OCI-LY1 (cell line): ENCODE data around the gene IL21.

Experiments
- H2AFZ ChIP-seq: fragments of 200-600 bp; sonication (generic), shearing (Covaris generic); 2 replicates; pipeline ENCODE4 v1.6.0; 2014; ENCODE audit warnings: antibody characterized with exemption, mild to moderate bottlenecking, low read length
- H3F3A ChIP-seq: fragments of 200-600 bp; sonication (generic), shearing (Covaris generic); 2 replicates; pipeline ENCODE4 v1.6.0; 2014; ENCODE audit warnings: mild to moderate bottlenecking, antibody characterized with exemption, low read length, moderate library complexity; ENCODE audit not compliant: insufficient read depth
- H3K27ac ChIP-seq: fragments of 200-600 bp; sonication (generic); 2 replicates; pipeline ENCODE4 v1.5.1; 2014; ENCODE audit warnings: low read length, mixed run types, mild to moderate bottlenecking, low read depth; ENCODE audit not compliant: poor library complexity, severe bottlenecking
- H3K27me3 ChIP-seq: fragments of 200-600 bp; sonication (generic); 2 replicates; pipeline ENCODE4 v1.6.0; 2014; ENCODE audit warnings: antibody characterized with exemption, mild to moderate bottlenecking, low read length, moderate library complexity; ENCODE audit not compliant: insufficient read depth
- H3K36me3 ChIP-seq: fragments of 200-600 bp; sonication (generic); 2 replicates; pipeline ENCODE4 v1.6.1; 2014; ENCODE audit warnings: mild to moderate bottlenecking, antibody characterized with exemption, low read length, moderate library complexity, mixed read lengths; ENCODE audit not compliant: insufficient read depth
- H3K4me1 ChIP-seq: fragments of 200-600 bp; sonication (generic); 2 replicates; pipeline ENCODE4 v1.5.1; 2014; ENCODE audit warnings: mild to moderate bottlenecking, low read length, moderate library complexity; ENCODE audit not compliant: insufficient read depth, severe bottlenecking
- H3K4me2 ChIP-seq: fragments of 200-600 bp; sonication (generic), shearing (Covaris generic); 2 replicates; pipeline ENCODE4 v1.6.1; 2014; ENCODE audit warnings: low read length
- H3K4me3 ChIP-seq: fragments of 200-600 bp; sonication (generic); 2 replicates; pipeline ENCODE4 v1.5.1; 2014; ENCODE audit warnings: low read length, low read depth, mild to moderate bottlenecking, mixed read lengths; ENCODE audit not compliant: poor library complexity, severe bottlenecking
- H3K79me2 ChIP-seq: fragments of 200-600 bp; shearing (Covaris generic); 2 replicates; pipeline ENCODE4 v1.6.1; 2016; ENCODE audit warnings: mixed run types, low read length, mixed read lengths; ENCODE audit not compliant: insufficient read depth
- H3K9ac ChIP-seq: fragments of 200-600 bp; sonication (generic), shearing (Covaris generic); 2 replicates; pipeline ENCODE4 v1.6.1; 2014; ENCODE audit warnings: mild to moderate bottlenecking, low read length, mixed read lengths
- H3K9me2 ChIP-seq: fragments of 200-600 bp; sonication (generic), shearing (Covaris generic); 2 replicates; pipeline ENCODE4 v1.6.1; 2014; ENCODE audit warnings: low read depth, mild to moderate bottlenecking, low read length, mixed read lengths
- H3K9me3 ChIP-seq: fragments of 200-600 bp; shearing (Covaris generic); 2 replicates; pipeline ENCODE4 v1.6.1; 2014; ENCODE audit warnings: low read length, mixed read lengths
- H4K20me1 ChIP-seq: fragments of 200-600 bp; sonication (generic), shearing (Covaris generic); 2 replicates; pipeline ENCODE4 v1.6.0; 2016; ENCODE audit warnings: mild to moderate bottlenecking, low read length; ENCODE audit not compliant: insufficient read depth
- EZH2 ChIP-seq: fragments of 200-600 bp; sonication (generic), shearing (Covaris generic); IDR thresholded peaks from 2 replicates; pipeline ENCODE4 v1.8.0; 2017; ENCODE audit warnings: borderline replicate concordance, mixed run types, mild to moderate bottlenecking, antibody characterized with exemption, low read length, moderate library complexity, mixed read lengths
- TF ChIP-seq, protein P1 (sequence below): fragments of 200-600 bp; sonication (generic), shearing (Covaris generic); IDR thresholded peaks from 2 replicates; pipeline ENCODE4 v1.5.1; 2017; ENCODE audit warnings: mild to moderate bottlenecking, antibody characterized with exemption, low read length, moderate library complexity, mixed read lengths

IL21 gene

DNA sequence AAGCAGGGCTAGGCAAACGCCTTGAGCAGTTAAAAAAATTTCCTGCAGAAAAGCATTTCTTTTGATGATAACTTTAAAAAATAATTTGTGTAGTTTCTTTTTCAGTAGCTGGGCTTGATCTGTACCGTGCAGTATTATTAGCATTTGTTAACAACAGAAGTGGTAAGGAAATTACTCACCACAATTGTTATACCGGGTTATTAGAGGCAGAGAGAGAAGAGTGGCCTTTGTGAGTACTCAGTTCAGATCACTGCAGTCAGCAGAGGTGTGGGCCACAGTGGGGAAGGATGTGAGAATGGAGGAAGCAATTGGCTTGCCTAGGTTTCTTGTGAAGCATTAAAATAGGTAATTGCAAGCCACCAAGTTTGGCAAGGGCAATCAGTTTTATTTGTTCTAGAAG is 14.3 kb upstream of the IL21 start:
- no peaks in the 10 kb centered on the region for H3K4me1 ChIP-seq
- no peaks in the 10 kb centered on the region for H3K27me3 ChIP-seq
- no peak overlapping the region for H2AFZ ChIP-seq
- no peak overlapping the region for H3K4me3 ChIP-seq
- H4K20me1 ChIP-seq: no peaks in the 10 kb centered on the region
- no peak overlapping the region for H3K9ac ChIP-seq
- TF ChIP-seq, protein P1, sequence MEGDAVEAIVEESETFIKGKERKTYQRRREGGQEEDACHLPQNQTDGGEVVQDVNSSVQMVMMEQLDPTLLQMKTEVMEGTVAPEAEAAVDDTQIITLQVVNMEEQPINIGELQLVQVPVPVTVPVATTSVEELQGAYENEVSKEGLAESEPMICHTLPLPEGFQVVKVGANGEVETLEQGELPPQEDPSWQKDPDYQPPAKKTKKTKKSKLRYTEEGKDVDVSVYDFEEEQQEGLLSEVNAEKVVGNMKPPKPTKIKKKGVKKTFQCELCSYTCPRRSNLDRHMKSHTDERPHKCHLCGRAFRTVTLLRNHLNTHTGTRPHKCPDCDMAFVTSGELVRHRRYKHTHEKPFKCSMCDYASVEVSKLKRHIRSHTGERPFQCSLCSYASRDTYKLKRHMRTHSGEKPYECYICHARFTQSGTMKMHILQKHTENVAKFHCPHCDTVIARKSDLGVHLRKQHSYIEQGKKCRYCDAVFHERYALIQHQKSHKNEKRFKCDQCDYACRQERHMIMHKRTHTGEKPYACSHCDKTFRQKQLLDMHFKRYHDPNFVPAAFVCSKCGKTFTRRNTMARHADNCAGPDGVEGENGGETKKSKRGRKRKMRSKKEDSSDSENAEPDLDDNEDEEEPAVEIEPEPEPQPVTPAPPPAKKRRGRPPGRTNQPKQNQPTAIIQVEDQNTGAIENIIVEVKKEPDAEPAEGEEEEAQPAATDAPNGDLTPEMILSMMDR: no peak
- no peak for TF ChIP-seq EZH2
- H3K9me2 ChIP-seq: no peaks in the 10 kb centered on the region
- no peaks in the 10 kb centered on the region for H3K79me2 ChIP-seq
- H3K9me3 ChIP-seq: no peaks in the 10 kb centered on the region
- no peak overlapping the region for H3K27ac ChIP-seq
- no peak overlapping the region for H3K4me2 ChIP-seq
- no peaks in the 10 kb centered on the region for H3K36me3 ChIP-seq
- no peaks in the 10 kb centered on the region for H3F3A ChIP-seq

DNA sequence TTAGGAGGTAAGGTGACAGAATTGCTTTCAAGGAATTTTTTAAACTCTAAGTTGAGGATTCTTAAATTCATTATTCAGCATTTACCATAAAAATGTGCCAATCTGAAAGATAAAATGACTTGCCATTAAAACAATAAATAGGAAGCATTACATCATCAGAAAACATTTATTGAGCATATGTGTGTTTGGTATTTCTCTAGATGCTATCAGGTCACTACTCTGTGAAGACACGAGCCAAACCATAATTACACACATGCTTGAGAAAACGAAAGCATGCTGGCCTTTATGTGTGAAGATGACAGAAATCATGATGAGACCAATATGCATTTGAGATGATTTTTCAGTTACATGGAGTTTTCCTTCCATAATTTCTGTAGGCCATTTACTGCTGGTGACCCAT is 12.3 kb upstream of the IL21 start:
- no peaks in the 10 kb centered on the region for H3K36me3 ChIP-seq
- H3F3A ChIP-seq: no peaks in the 10 kb centered on the region
- no peak overlapping the region for H3K9ac ChIP-seq
- no peaks in the 10 kb centered on the region for H3K9me3 ChIP-seq
- H2AFZ ChIP-seq: no peak overlapping the region
- H4K20me1 ChIP-seq: no peaks in the 10 kb centered on the region
- no peak overlapping the region for H3K27ac ChIP-seq
- no peak overlapping the region for H3K4me3 ChIP-seq
- no peak overlapping the region for H3K4me2 ChIP-seq
- H3K4me1 ChIP-seq: no peaks in the 10 kb centered on the region
- no peak for TF ChIP-seq EZH2
- TF ChIP-seq, protein P1: no peak
- no peaks in the 10 kb centered on the region for H3K27me3 ChIP-seq
- no peaks in the 10 kb centered on the region for H3K9me2 ChIP-seq
- no peaks in the 10 kb centered on the region for H3K79me2 ChIP-seq

GRCh38 chr4:122632396-122633143 is 11.7 kb upstream of the IL21 start:
- H2AFZ ChIP-seq: no peak overlapping the region
- H3K27ac ChIP-seq: no peak overlapping the region

More at GRCh38 chr4:122632396-122633143, 11.7 kb upstream of the IL21 start:
- no peak for TF ChIP-seq EZH2
- TF ChIP-seq, protein P1: no peak
- H3K27me3 ChIP-seq: no peaks in the 10 kb centered on the region
- no peak overlapping the region for H3K4me2 ChIP-seq
- H3K9me2 ChIP-seq: no peaks in the 10 kb centered on the region
- H3F3A ChIP-seq: no peaks in the 10 kb centered on the region
- H3K79me2 ChIP-seq: no peaks in the 10 kb centered on the region
- H3K36me3 ChIP-seq: no peaks in the 10 kb centered on the region
- no peaks in the 10 kb centered on the region for H4K20me1 ChIP-seq
- H3K4me3 ChIP-seq: no peak overlapping the region
- no peak overlapping the region for H3K9ac ChIP-seq
- no peaks in the 10 kb centered on the region for H3K9me3 ChIP-seq
- H3K4me1 ChIP-seq: no peaks in the 10 kb centered on the region
